NCI-H1694 treated with DMSO at 0.1 percent for 48 hours (cell line): ENCODE data around the gene PRKCH.

Experiments used
- DNase-seq: peaks from one replicate; lab custom pipeline; 2025; lab: John Stamatoyannopoulos, UW

PRKCH gene

GRCh38 chr14:61589691-61590581 lies 268.6 kb downstream of the PRKCH start:
- no peak for DNase-seq

GRCh38 chr14:61591862-61592261 lies 270.5 kb downstream of the PRKCH start:
- no peak for DNase-seq

- DNase-seq, result no peak
Observed at GRCh38 chr14:61593330-61593729, 272.0 kb downstream of the PRKCH start.

- DNase-seq, result no peak
Observed at GRCh38 chr14:61596990-61597389, 275.6 kb downstream of the PRKCH start.

- DNase-seq, result no peak
Observed at GRCh38 chr14:61598980-61599379, 277.6 kb downstream of the PRKCH start.

GRCh38 chr14:61599942-61600341 lies 278.6 kb downstream of the PRKCH start:
- no peak for DNase-seq
